HG03045 (cell line): Measurements from ENCODE around the gene CLASP1.
"Not testable (repeated sequence)": the region's sequence is repeated elsewhere in the genome, so short reads cannot be mapped to it uniquely, and the experiment has no call there.

ENCODE experiments used
- ATAC-seq: cut with Tn5 transposase; IDR thresholded peaks from one replicate; pipeline ENCODE4 v1.9.1; 2021; ENCODE audit warnings: mild to moderate bottlenecking, moderate library complexity; ENCODE audit not compliant: unreplicated experiment

Gene CLASP1

GRCh38 chr2:121663434-121663833 lies 14.2 kb upstream of the CLASP1 start:
- no peak for ATAC-seq

GRCh38 chr2:121662656-121663055 lies 13.4 kb upstream of the CLASP1 start:
- ATAC-seq, result no peak

- ATAC-seq, result no peak
Observed at GRCh38 chr2:121659933-121660332, 10.7 kb upstream of the CLASP1 start.

GRCh38 chr2:121658393-121658792 lies 9.1 kb upstream of the CLASP1 start:
- not testable (repeated sequence) for ATAC-seq

- no peak for ATAC-seq
Observed at GRCh38 chr2:121653035-121653434, 3.8 kb upstream of the CLASP1 start.

GRCh38 chr2:121650315-121650930 lies 1.2 kb upstream of the CLASP1 start:
- peak; percentile 1 for ATAC-seq

- peak; percentile 92 for ATAC-seq
Observed at GRCh38 chr2:121649596-121650314, 493 bp upstream of the CLASP1 start.

GRCh38 chr2:121648206-121649148 lies 785 bp downstream of the CLASP1 start:
- peak; percentile 16 for ATAC-seq

GRCh38 chr2:121647396-121647795 lies 1.9 kb downstream of the CLASP1 start:
- no peak for ATAC-seq

- no peak for ATAC-seq
Observed at GRCh38 chr2:121644715-121645114, 4.5 kb downstream of the CLASP1 start.

GRCh38 chr2:121643877-121644276 lies 5.4 kb downstream of the CLASP1 start:
- no peak for ATAC-seq

- ATAC-seq, result no peak
Observed at GRCh38 chr2:121640380-121641316, 8.6 kb downstream of the CLASP1 start.

- not testable (repeated sequence) for ATAC-seq
Observed at GRCh38 chr2:121639846-121640245, 9.4 kb downstream of the CLASP1 start.

- no peak for ATAC-seq
Observed at GRCh38 chr2:121638333-121638732, 10.9 kb downstream of the CLASP1 start.

GRCh38 chr2:121635371-121635770 lies 13.9 kb downstream of the CLASP1 start:
- no peak for ATAC-seq

GRCh38 chr2:121634354-121635307 lies 14.6 kb downstream of the CLASP1 start:
- ATAC-seq, result no peak

- no peak for ATAC-seq
Observed at GRCh38 chr2:121633463-121633862, 15.8 kb downstream of the CLASP1 start.

- ATAC-seq, result no peak
Observed at GRCh38 chr2:121627525-121628050, 21.7 kb downstream of the CLASP1 start.
